AG08396 (cell line): Measurements from ENCODE around the gene CBLN3.
A peak's percentile ranks its signal among the peaks of the same experiment; 100 is the strongest.

Experiments
- DNase-seq: peaks from one replicate; pipeline ENCODE4 v3.0.0; 2012; ENCODE audit warnings: low spot score, mixed read lengths

CBLN3 gene

GRCh38 chr14:24439257-24439656 lies 9.8 kb upstream of the CBLN3 start:
- no peak for DNase-seq

GRCh38 chr14:24438223-24439097 lies 9.0 kb upstream of the CBLN3 start:
- DNase-seq, result no peak

GRCh38 chr14:24437736-24438067 lies 8.2 kb upstream of the CBLN3 start:
- DNase-seq, result no peak

GRCh38 chr14:24437020-24437735 lies 7.7 kb upstream of the CBLN3 start:
- DNase-seq, result no peak

GRCh38 chr14:24436355-24437019 lies 7.0 kb upstream of the CBLN3 start:
- DNase-seq, result peak; percentile 80

- no peak for DNase-seq
Observed at GRCh38 chr14:24435998-24436354, 6.5 kb upstream of the CBLN3 start.

- DNase-seq, result no peak
Observed at GRCh38 chr14:24435192-24435810, 5.8 kb upstream of the CBLN3 start.

GRCh38 chr14:24434676-24435075 lies 5.2 kb upstream of the CBLN3 start:
- DNase-seq, result no peak

GRCh38 chr14:24434036-24434435 lies 4.6 kb upstream of the CBLN3 start:
- no peak for DNase-seq

- no peak for DNase-seq
Observed at GRCh38 chr14:24432259-24433131, 3.0 kb upstream of the CBLN3 start.

- DNase-seq, result peak; percentile 91
Observed at GRCh38 chr14:24431569-24432258, 2.2 kb upstream of the CBLN3 start.

- DNase-seq, result peak; percentile 56
Observed at GRCh38 chr14:24430682-24431568, 1.5 kb upstream of the CBLN3 start.

GRCh38 chr14:24430143-24430681 lies 744 bp upstream of the CBLN3 start:
- peak; percentile 92 for DNase-seq

GRCh38 chr14:24428628-24429394 lies 657 bp downstream of the CBLN3 start:
- DNase-seq, result no peak

GRCh38 chr14:24427537-24428508 lies 1.6 kb downstream of the CBLN3 start:
- DNase-seq, result no peak

GRCh38 chr14:24426912-24427536 lies 2.4 kb downstream of the CBLN3 start:
- DNase-seq, result no peak
